Ectodermal cell (in vitro differentiated cells): ENCODE results near the gene KAZN.
A peak's percentile ranks its signal among the peaks of the same experiment; 100 is the strongest.

Experiments used
- H3K27ac ChIP-seq: 2 replicates; pipeline ENCODE4 v1.7.0; 2013; ENCODE audit warnings: mild to moderate bottlenecking, low read depth, low read length; ENCODE audit not compliant: insufficient read depth, poor library complexity, severe bottlenecking
- H3K27me3 ChIP-seq: 2 replicates; pipeline ENCODE4 v1.7.0; 2013; ENCODE audit warnings: mild to moderate bottlenecking, low read length; ENCODE audit not compliant: insufficient read depth, control insufficient read depth, poor library complexity, severe bottlenecking
- H3K36me3 ChIP-seq: one replicate; pipeline ENCODE4 v1.7.0; 2013; ENCODE audit warnings: low read length; ENCODE audit not compliant: control insufficient read depth, insufficient read depth
- H3K4me1 ChIP-seq: one replicate; pipeline ENCODE4 v1.7.0; 2013; ENCODE audit warnings: low read length; ENCODE audit not compliant: control insufficient read depth, insufficient read depth
- H3K4me3 ChIP-seq: 2 replicates; pipeline ENCODE4 v1.7.0; 2013; ENCODE audit warnings: low read depth, low read length, control low read depth; ENCODE audit not compliant: insufficient read depth
- H3K9me3 ChIP-seq: 2 replicates; pipeline ENCODE4 v1.7.0; 2013; ENCODE audit warnings: mild to moderate bottlenecking, low read length, moderate library complexity; ENCODE audit not compliant: control insufficient read depth
- WGBS, 2 experiments: methylation state at CpG; one replicate each; pipeline ENCODE4 v1.1.7; 2013; ENCODE audit warnings: missing lambda C conversion rate in 2 of 2; 5-methylcytosine and 5-hydroxymethylcytosine counted together

KAZN gene

GRCh38 chr1:14599183-14599791 is 802 bp downstream of the KAZN start:
- Histone ChIP-seq H3K9me3 (no peaks in the 10 kb centered on the region), H3K27me3 (no peaks in the 10 kb centered on the region), H3K4me3 (peak overlapping the region; percentile 74), H3K4me1 (peaks cover 36% of the 10 kb centered on the region), H3K27ac (peak overlapping the region; percentile 94), H3K36me3 (no peaks in the 10 kb centered on the region)
- WGBS, 2 experiments: 0 to 1% methylated on average over 43 of the region's 43 CpGs

DNA sequence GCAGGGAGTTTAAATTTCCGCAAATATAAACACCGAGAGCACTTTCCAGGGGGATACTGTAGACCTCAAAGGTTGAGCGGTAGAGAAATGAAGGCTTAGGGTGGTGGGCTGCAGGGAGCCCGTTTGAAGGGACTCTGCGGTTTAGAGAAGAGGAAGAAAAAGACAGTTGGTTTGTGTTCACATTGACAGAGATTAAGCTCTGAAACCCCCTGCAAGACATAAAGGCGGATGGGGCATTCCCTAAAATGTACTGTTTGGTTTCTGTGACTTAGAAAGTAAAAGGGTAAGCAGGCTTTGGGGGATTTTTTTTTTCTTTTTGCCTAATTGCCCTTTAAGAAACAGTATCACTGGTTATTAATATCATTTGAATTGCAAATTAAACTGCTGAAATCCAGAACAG is 1.3 kb downstream of the KAZN start:
- Histone ChIP-seq H3K4me3 (peak overlapping the region; percentile 74), H3K27ac (no peak overlapping the region)
- 0 to 5% methylated on average over 6 of the region's 6 CpGs for WGBS, 2 experiments

GRCh38 chr1:14600405-14601112 is 2.1 kb downstream of the KAZN start:
- Histone ChIP-seq H3K4me3 (peak overlapping the region; percentile 74), H3K36me3 (no peaks in the 10 kb centered on the region), H3K27me3 (no peaks in the 10 kb centered on the region), H3K4me1 (peaks cover 36% of the 10 kb centered on the region), H3K9me3 (no peaks in the 10 kb centered on the region), H3K27ac (no peak overlapping the region)
- WGBS, 2 experiments: 36 to 43% methylated on average over 11 to 12 of the region's 12 CpGs

More for the DNA sequence above, 1.3 kb downstream of the KAZN start:
- Histone ChIP-seq H3K36me3 (no peaks in the 10 kb centered on the region), H3K27me3 (no peaks in the 10 kb centered on the region), H3K4me1 (peaks cover 36% of the 10 kb centered on the region), H3K9me3 (no peaks in the 10 kb centered on the region)

GRCh38 chr1:14602136-14602535 is 3.7 kb downstream of the KAZN start:
- H3K27me3 ChIP-seq: no peaks in the 10 kb centered on the region
- H3K4me1 ChIP-seq: peaks cover 36% of the 10 kb centered on the region
- H3K36me3 ChIP-seq: no peaks in the 10 kb centered on the region
- H3K4me3 ChIP-seq: peak overlapping the region; percentile 5
- H3K27ac ChIP-seq: no peak overlapping the region
- WGBS, 2 experiments: 29 to 36% methylated on average over 9 of the region's 9 CpGs
- no peaks in the 10 kb centered on the region for H3K9me3 ChIP-seq

- WGBS, 2 experiments: 85 to 92% methylated on average over 2 of the region's 2 CpGs
- peaks cover 29% of the 10 kb centered on the region for H3K4me1 ChIP-seq
- no peaks in the 10 kb centered on the region for H3K27me3 ChIP-seq
- no peaks in the 10 kb centered on the region for H3K9me3 ChIP-seq
- no peak overlapping the region for H3K27ac ChIP-seq
- H3K4me3 ChIP-seq: no peak overlapping the region
- no peaks in the 10 kb centered on the region for H3K36me3 ChIP-seq
Observed at GRCh38 chr1:14603645-14604044, 5.2 kb downstream of the KAZN start.

- 89 to 93% methylated on average over 5 of the region's 5 CpGs for WGBS, 2 experiments
- H3K9me3 ChIP-seq: no peaks in the 10 kb centered on the region
- H3K27me3 ChIP-seq: no peaks in the 10 kb centered on the region
- no peak overlapping the region for H3K4me3 ChIP-seq
- peaks cover 29% of the 10 kb centered on the region for H3K4me1 ChIP-seq
- H3K36me3 ChIP-seq: no peaks in the 10 kb centered on the region
- no peak overlapping the region for H3K27ac ChIP-seq
Observed at GRCh38 chr1:14604414-14604813, 5.9 kb downstream of the KAZN start.

DNA sequence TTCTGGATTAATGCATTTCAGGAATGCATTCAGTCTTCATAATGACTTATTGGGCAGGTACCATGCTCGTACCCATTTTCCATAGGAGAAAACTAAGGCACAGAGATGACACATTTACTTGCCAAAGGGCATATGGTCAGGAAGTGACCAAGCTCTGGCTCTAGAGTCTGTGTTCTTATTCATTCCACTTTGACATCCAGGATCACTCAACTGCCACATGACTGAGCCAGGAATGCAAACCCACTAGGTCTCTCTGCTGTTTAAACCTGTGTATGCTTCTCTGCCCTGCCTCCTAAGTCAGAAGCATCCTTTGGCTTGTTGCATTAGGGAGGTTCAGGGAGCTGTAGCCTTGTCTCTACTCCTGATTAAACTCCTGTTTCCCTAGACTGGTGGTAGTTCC is 7.5 kb downstream of the KAZN start:
- H3K27me3 ChIP-seq: no peaks in the 10 kb centered on the region
- H3K4me3 ChIP-seq: no peak overlapping the region
- peaks cover 22% of the 10 kb centered on the region for H3K4me1 ChIP-seq
- H3K27ac ChIP-seq: no peak overlapping the region
- H3K36me3 ChIP-seq: no peaks in the 10 kb centered on the region
- no peaks in the 10 kb centered on the region for H3K9me3 ChIP-seq
- WGBS, 2 experiments: 96 to 98% methylated on average over 1 of the region's 1 CpG

- 38 to 43% methylated on average over 1 of the region's 1 CpG for WGBS, 2 experiments
- Histone ChIP-seq H3K4me1 (peaks cover 16% of the 10 kb centered on the region), H3K36me3 (no peaks in the 10 kb centered on the region), H3K27ac (no peak overlapping the region), H3K9me3 (no peaks in the 10 kb centered on the region), H3K4me3 (no peak overlapping the region), H3K27me3 (no peaks in the 10 kb centered on the region)
Observed at GRCh38 chr1:14606632-14607031, 8.1 kb downstream of the KAZN start.

DNA sequence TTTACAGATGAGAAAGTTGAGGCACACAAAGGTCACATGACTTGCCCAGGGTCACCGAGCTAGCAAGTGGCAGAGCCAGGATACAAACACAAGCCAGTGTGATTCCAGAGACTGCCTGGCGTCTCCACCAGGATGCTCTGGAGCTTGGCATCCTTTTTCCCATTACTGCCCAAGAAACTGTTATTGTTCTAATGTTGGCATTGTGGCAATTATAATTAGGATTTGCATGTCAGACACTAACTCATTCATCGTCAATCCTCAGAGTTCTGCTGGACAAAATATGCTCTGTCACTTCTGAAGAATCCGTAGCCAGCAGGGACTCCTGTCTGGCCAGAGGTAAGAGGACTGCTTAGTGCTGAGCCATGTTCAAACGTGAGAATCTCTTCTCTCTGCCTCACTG is 8.8 kb downstream of the KAZN start:
- 91 to 95% methylated on average over 5 of the region's 5 CpGs for WGBS, 2 experiments
- H3K4me1 ChIP-seq: peaks cover 10% of the 10 kb centered on the region
- H3K27me3 ChIP-seq: no peaks in the 10 kb centered on the region
- H3K36me3 ChIP-seq: no peaks in the 10 kb centered on the region
- no peak overlapping the region for H3K27ac ChIP-seq
- H3K4me3 ChIP-seq: no peak overlapping the region
- no peaks in the 10 kb centered on the region for H3K9me3 ChIP-seq

DNA sequence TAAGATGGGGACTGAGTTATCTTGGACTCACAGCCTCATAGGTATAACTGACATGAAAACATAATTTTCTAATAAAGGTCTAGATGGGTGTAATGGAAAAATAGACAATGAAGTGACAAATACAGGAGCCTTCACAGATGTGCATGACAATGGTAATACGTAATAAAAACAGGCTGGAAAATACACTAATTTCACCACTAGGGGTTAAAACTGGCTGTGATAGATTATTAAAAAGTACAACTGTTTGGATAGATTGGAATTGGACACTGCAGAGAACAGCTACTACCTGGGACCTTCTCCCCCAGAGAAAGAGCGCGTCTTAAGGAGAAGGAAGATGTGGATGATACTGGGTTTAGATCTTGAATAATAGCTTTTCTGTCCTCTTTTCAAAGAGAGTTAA is 9.8 kb downstream of the KAZN start:
- Histone ChIP-seq H3K9me3 (no peaks in the 10 kb centered on the region), H3K4me1 (peaks cover under 1% of the 10 kb centered on the region), H3K36me3 (no peaks in the 10 kb centered on the region), H3K4me3 (no peak overlapping the region), H3K27me3 (no peaks in the 10 kb centered on the region), H3K27ac (no peak overlapping the region)
- 93 to 100% methylated on average over 3 of the region's 3 CpGs for WGBS, 2 experiments
